ENCODE results near the gene FMC1.
A peak's percentile ranks its signal among the peaks of the same experiment; 100 is the strongest.
"Not testable (repeated sequence)": the region's sequence is repeated elsewhere in the genome, so short reads cannot be mapped to it uniquely, and the experiment has no call there.

The FMC1 gene, protein sequence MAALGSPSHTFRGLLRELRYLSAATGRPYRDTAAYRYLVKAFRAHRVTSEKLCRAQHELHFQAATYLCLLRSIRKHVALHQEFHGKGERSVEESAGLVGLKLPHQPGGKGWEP

DNA sequence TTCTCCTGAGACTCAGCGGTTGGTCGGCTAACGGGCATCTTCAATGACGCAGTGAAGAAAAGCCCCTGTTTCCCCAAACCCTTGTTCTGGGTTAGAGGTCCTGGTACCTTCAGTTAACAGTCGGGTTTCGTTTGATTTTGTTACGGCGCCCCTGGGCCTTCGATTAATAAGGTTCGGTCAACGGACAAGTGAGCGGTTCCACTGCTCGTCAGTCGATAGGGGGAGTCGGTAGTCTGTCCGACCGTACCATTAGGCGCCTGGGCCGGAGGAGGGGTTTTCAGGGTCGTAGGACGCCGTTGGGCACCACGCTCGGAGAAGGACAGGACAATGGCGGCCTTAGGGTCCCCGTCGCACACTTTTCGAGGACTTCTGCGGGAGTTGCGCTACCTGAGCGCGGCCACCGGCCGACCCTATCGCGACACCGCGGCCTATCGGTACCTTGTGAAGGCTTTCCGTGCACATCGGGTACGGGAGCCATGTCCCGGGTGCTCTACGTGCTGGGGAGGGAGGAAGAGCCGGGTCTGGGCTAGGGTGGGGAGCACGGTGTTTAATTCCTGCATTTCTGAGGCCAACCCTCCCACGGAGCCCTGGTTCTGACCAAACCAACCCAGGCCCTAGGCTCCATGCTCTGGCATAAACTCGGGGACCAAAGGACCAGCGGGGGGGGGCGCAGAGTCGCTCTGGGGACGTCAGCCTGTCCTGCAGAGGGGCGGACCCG is at the start of gene FMC1:
Gene FMC1 (plus strand): TSS at position 280 of the 718 bp plus-strand sequence. CDS start 48 bp downstream, at position 328.
- peak; percentile 93 to 99 (median 96) for DNase-seq
- intact Hi-C loops (cut with DNase I) = loop anchor here (1.0 kb wide), 1 partner anchor 18 kb away; the partner anchor contains the start of gene LUC7L2

DNA sequence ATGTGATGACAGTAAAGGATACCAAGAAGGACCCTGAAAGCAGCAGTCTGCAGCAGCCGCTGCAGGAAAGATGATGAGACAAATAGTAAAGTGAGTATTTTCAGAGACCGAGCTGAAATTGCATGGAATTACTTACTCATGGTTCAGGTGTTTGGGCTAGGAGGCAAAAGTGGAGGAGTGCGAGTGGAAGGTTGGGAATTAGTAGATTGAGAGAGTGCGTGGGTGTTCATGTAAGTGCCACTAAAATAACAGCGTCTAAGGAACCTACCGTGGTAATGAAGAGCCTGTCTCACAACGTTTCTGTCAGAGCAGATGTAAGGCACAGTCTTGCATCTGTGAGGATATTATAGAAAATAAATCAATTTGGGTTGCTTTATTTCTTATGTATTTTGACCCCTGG is 48.3 kb upstream of the FMC1 start:
- intact Hi-C loops (cut with DNase I) = no loop called here

GRCh38 chr7:139293534-139293933 is 47.6 kb upstream of the FMC1 start:
- no peak for DNase-seq
- intact Hi-C loops (cut with DNase I) = no loop called here

More for the DNA sequence above, 48.3 kb upstream of the FMC1 start:
- DNase-seq = no peak

GRCh38 chr7:139294241-139294640 is 46.9 kb upstream of the FMC1 start:
- no peak for DNase-seq
- intact Hi-C loops (cut with DNase I) = no loop called here

DNA sequence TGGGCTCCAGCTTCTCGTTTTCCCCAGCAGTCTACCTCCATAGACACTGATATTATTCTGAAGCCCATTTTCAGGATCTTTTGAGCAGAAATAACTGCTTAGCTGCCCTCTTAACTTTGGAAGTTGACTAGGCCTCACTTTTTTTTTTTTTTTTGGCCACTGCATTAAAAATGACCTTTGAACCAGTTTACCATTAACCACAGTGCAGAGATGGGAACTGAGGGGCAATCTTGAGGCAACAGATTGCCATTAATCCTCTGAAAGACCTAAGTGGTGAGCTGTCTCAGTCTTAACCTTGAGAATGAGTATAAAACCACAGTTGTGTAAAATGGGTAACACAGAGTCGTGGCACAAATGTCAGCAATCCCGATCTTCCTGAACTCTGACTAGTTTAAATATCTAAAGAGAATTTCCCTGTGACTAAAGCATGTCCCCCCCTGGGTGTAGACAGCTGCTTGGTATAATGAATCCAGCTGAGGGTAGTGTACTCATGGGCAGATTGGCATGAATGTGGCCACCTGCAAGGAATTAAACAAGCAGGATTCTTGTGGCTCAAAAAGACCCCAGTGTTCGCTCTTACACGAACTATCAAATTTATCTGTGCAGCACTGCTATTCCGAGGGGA is 46.1 kb upstream of the FMC1 start:
- DNase-seq = no peak
- intact Hi-C loops (cut with DNase I) = no loop called here

DNA sequence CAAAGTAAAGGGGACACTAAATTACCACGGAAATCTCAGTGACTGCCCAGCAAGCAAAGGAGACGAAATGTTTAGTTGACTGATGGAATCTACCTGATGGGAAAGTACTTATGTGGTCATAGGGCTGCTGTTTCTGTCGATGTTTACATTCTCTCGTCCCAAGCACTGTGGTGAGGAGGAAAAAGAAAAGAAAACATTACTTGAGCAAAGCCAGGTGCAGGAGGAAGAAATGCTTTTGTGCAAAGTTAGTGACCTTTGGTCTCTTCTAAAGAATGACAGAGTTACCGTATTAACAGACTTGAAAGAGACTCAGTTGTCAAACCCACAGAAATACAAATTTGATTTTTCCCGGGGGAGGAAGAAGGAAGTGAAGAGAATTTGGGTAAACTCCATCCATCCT is 43.3 kb upstream of the FMC1 start:
- no peak for DNase-seq
- intact Hi-C loops (cut with DNase I) = no loop called here

DNA sequence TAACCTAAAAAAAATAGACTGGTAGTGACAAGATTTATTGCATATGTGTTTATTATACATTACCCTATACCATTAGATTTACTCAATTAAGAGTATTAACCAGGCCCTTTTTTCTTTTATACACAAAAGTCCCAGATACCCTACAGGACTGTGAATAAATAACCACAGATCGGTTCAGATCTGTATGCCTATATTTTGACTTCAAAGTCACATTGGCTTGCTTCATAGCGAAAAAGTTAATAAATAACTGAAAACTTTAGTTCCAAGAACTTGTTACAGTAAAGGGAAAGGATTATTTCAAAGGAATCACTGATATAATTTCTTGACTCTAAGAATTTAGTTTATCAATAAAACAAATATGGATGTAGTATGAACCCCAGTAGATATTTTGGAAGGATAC is 41.8 kb upstream of the FMC1 start:
- no peak for DNase-seq
- intact Hi-C loops (cut with DNase I) = no loop called here

DNA sequence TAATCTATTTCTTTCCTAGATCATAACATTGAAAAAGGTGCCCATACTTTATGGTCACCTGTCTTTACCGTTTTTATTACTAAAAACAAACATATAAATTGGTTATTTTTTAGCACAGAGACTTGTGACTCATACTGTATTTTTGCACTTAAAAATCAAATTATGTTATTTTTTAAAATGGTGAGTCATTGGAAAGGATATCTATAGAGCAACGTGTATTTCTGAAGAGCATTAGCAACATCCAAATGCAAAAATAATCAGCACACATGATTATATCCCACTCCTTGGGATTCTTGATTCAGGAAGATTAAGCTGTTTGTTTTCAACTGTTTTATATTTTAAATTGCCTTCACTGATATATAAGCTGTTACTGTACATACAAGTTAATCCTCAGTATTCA is 40.7 kb upstream of the FMC1 start:
- DNase-seq = no peak
- intact Hi-C loops (cut with DNase I) = no loop called here

DNA sequence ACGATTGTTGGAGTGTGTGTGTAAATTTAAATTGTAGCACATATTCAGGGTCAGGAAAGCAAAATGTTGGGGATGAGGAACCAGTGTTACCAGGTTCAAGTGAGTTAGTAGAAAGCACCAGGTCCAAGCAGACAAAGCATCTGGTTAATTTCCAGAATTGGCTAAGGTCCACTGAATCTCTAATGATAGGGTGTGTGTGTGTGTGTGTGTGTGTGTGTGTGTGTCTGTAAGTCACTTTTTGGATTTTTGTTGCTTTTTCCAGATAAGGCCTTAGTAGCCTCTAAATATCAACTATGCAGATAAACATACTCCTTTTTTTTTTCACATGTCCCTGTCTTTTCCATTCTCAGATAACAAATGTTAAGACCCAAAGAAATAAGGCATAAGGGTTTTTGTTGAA is 36.6 kb upstream of the FMC1 start:
- intact Hi-C loops (cut with DNase I) = no loop called here
- no peak for DNase-seq

- intact Hi-C loops (cut with DNase I) = no loop called here
- DNase-seq = no peak
Measured at GRCh38 chr7:139317939-139318505, 23.1 kb upstream of the FMC1 start.

DNA sequence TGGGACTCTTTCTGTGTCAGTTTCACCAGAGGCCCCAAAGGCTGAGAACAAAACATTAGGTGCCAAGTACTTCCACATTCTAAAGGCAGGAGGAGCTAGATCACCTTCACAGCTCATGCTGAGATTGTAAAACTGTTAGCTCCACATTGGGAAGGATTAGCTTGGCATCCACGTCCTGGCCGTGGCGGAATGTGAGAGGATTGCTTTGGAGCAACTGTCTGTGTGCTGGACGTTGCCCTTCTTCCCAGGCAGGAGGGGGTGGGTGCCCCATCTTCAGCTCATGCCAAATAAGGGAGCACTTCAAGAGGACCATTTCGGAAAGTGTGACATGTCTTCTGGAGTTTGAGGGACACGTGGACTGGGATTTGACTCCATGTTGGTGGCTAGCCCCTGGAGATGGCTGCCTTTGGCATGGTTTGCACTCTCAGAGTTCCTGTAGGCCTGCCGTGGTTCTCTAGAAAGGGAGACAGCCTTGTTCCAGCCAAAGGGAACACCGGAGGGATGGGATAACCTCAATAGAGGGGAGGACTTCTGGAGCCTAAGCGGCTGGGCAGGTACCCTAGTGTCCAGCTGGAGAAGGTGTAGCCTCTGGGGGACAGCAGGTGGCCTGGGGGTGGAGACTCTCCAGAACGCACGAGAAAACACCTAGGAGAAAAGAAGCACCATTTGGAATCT is 19.9 kb upstream of the FMC1 start:
- intact Hi-C loops (cut with DNase I) = no loop called here
- DNase-seq = no peak

DNA sequence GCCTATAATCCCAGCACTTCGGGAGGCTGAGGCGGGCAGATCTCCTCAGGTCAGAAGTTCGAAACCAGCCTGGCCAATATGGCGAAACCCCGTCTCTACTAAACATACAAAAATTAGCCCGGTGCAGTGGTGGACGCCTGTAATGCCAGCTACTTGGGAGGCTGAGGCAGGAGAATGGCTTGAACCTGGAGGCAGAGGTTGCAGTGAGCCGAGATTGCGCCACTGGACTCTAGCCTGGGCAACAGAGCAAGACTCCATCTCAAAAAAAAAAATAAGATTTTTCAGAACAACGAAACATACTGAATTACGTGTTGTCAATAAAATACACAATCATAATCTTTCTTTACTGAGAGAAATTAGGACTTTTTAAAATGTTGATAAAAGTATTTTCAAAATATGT is 16.4 kb upstream of the FMC1 start:
- intact Hi-C loops (cut with DNase I); DNase-seq: not testable (repeated sequence)

- intact Hi-C loops (cut with DNase I) = no loop called here
Measured at GRCh38 chr7:139328375-139328774, 12.8 kb upstream of the FMC1 start.

DNA sequence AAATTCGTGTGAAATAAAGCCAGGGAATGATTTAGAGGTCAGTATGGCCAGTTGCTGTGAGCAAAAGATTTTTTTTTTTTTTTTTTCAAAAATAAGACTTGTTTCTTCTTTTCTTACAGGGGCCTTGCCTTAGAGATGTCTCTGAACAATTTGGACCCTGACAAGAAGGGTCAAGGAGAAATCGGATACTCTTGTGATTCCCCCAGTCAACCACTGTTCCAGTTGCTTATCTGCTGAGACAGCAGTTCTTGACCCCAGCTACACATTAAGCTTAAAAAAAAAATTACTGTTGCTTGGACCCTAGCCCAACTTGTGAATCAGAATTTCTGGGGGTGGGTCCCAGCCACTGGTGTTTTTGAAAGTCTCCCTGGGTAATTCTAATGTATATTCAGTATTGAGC is 12.0 kb upstream of the FMC1 start:
- intact Hi-C loops (cut with DNase I) = no loop called here
- DNase-seq = no peak

More at GRCh38 chr7:139328375-139328774, 12.8 kb upstream of the FMC1 start:
- no peak for DNase-seq

DNA sequence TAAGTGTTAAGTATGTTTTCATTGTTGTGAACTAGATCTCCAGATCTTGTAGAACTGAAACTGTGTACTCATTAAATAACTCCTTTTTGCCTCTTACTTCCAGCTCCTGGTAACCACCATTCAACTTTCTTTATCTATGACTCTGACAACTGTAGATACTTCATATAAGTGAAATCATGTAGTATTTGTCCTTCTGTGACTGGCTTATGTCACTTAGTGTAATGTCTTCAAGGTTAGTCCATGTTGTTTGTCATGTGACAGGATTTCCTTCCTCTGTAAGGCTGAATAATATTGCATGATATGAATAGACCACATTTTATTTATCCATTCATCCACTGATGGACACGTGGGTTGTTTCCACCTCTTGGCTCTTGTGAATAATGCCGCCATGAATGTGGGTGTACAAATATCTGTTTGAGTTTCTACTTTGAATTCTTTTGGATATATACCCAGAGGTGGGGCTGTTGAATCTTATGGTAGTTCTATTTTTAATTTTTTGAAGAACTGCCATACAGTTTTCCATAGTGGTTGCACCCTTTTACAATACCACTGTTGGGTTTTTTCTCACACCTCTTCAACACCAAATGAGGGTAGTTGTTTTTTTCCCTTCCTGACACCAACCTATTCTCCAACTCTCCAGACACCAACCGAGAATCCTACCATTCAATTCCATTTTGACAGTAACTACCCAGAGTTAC is 10.7 kb upstream of the FMC1 start:
- no peak for DNase-seq
- intact Hi-C loops (cut with DNase I) = no loop called here

DNA sequence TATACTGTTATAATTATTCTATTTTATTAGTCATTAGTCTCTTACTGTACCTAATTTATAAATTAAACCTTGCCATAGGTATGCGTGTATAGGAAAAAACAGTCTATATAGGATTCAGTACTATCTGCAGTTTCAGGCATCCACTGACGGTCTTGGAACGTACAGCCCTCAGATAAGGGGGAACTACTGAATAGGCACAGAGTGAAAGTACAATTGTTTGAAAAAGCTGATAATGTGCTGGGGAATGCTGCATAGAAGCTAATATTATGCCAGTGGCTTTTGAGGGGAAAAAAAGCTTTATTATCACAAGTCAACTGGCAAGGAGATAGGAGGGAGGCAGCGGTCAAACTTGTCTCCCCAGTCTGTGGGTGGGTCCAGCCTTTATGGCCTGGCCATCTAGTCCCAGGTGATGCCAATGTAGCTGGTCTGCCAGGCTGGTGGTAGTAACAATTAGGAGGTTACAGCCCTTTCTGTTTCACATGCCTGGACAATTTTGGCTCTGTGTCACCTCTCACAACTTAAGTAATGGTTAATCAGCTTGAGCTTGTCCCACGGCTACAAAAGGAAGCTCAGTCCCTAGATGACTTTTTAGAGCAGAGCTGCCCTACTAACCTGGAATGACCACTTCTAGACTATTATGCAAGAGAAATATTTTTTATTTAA is 8.3 kb upstream of the FMC1 start:
- DNase-seq = no peak
- intact Hi-C loops (cut with DNase I) = no loop called here

DNA sequence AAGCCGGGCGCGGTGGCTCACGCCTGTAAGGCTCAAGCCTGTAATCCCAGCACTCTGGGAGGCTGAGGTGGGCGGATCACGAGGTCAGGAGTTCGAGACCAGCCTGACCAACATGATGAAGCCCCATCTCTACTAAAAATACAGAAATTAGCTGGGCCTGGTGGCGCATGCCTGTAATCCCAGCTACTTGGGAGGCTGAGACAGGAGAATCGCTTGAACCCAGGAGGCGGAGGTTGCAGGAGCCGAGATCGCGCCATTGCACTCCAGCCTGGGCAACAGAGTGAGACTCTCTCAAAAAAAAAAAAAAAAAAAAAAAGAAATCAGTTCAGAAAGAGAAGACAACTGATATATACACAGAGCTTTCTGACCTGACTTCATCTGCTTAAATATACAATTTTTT is 7.7 kb upstream of the FMC1 start:
- intact Hi-C loops (cut with DNase I); DNase-seq: not testable (repeated sequence)

DNA sequence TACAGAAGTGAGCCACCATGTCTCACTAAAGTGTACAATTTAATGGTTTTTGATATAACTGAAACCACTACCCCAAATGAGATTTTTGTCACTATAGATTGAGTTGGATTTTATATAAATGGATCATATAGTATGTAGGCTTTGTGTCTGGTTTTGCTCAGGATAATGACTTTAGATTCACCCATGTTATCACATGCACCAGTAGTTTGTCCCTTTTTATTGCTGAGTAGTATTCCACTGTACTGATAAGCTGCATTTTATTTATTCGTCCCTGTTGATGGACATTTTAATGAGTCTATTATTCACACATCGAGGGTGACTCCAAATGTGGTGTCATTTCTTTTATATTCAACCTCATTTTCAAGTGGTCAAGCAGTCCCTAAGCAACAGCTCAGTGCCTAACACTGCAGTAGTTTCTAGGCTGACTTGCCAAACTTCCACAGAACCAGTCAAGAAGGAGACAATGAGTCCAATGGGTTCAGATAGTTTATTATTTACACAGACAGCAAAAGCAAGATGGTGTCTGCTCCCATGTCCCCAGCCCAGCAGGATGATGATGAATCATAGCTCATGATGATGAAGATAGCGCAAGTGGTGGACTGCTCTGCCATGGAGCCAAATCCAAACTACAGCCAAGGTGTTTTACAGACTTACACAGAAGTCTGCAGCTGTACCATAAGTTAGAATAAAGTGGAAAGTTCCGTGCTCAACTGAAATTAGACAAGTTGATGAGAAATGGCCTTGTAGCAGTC is 6.6 kb upstream of the FMC1 start:
- no peak for DNase-seq
- intact Hi-C loops (cut with DNase I) = no loop called here

- intact Hi-C loops (cut with DNase I) = no loop called here
Measured at GRCh38 chr7:139339025-139339424, 2.1 kb upstream of the FMC1 start.

More at GRCh38 chr7:139339025-139339424, 2.1 kb upstream of the FMC1 start:
- no peak for DNase-seq
